ENCODE results near the gene MRC1. TPM values are rescaled to one million over a fixed set of nuclear protein-coding genes. Genes with fewer than 3 reads are reported as not detected.

Gene MRC1
- total and polyA plus RNA-seq, 10 of the 15 experiments (the other 5 are each of a cell fraction or from before 2014, with no cell fraction given): 0.01 to 0.21 (median 0.03) TPM; not detected in 5

DNA sequence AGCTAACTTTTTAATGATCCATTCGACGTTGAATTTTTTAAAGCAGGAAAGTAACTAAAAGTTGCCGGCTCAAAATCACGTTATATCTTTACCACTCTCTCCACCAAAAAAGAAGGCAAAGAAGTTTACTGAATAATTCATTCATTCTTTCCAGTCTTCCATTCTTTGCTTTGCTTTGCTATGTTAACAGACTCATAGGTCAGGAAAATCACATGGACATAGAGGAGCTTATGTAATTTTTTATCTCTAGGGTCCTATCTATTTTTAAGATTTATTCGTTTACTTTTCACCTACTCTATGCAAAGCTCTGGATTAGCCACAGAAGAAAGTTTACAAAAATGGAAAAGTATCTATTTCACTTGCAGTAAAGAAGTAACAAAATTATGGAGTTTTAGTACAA, 52.6 kb downstream of the MRC1 start:
- no peak for TF ChIP-seq WRNIP1 (IDR thresholded peaks at IDR 0.05; ENCODE audit: borderline replicate concordance, low read depth, low read length)
- no peak for TF ChIP-seq RAD51 (IDR thresholded peaks at IDR 0.05)
- no peak for TF ChIP-seq HCFC1 (IDR thresholded peaks at IDR 0.05; ENCODE audit: low read length)
- TF ChIP-seq, protein P1, sequence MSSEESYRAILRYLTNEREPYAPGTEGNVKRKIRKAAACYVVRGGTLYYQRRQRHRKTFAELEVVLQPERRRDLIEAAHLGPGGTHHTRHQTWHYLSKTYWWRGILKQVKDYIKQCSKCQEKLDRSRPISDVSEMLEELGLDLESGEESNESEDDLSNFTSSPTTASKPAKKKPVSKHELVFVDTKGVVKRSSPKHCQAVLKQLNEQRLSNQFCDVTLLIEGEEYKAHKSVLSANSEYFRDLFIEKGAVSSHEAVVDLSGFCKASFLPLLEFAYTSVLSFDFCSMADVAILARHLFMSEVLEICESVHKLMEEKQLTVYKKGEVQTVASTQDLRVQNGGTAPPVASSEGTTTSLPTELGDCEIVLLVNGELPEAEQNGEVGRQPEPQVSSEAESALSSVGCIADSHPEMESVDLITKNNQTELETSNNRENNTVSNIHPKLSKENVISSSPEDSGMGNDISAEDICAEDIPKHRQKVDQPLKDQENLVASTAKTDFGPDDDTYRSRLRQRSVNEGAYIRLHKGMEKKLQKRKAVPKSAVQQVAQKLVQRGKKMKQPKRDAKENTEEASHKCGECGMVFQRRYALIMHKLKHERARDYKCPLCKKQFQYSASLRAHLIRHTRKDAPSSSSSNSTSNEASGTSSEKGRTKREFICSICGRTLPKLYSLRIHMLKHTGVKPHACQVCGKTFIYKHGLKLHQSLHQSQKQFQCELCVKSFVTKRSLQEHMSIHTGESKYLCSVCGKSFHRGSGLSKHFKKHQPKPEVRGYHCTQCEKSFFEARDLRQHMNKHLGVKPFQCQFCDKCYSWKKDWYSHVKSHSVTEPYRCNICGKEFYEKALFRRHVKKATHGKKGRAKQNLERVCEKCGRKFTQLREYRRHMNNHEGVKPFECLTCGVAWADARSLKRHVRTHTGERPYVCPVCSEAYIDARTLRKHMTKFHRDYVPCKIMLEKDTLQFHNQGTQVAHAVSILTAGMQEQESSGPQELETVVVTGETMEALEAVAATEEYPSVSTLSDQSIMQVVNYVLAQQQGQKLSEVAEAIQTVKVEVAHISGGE (CRISPR knock-in tag; IDR thresholded peaks at IDR 0.05): no peak
- TF ChIP-seq TCF7 (IDR thresholded peaks at IDR 0.05; ENCODE audit: borderline replicate concordance): no peak
- no peak for TF ChIP-seq JUNB (IDR thresholded peaks at IDR 0.05)
- TF ChIP-seq PAX5 (IDR thresholded peaks at IDR 0.05; ENCODE audit: borderline replicate concordance, low read depth, low read length): no peak
- no peak for TF ChIP-seq RELA (IDR thresholded peaks at IDR 0.05; ENCODE audit: borderline replicate concordance, partially characterized antibody)
- TF ChIP-seq CHD4 (IDR thresholded peaks at IDR 0.05): no peak
- no peak for TF ChIP-seq MEF2A (IDR thresholded peaks at IDR 0.05; ENCODE audit: insufficient read depth, low read depth, low read length)
- no peak for TF ChIP-seq JUND (IDR thresholded peaks at IDR 0.05; ENCODE audit: low read depth, low read length)
- TF ChIP-seq DPF2 (IDR thresholded peaks at IDR 0.05): no peak
- TF ChIP-seq NR2C1 (IDR thresholded peaks at IDR 0.05): no peak
- TF ChIP-seq CBX5 (IDR thresholded peaks at IDR 0.05; ENCODE audit: low read depth): no peak
- TF ChIP-seq GABPA (IDR thresholded peaks at IDR 0.05; ENCODE audit: low read depth): no peak
- TF ChIP-seq, protein P2, sequence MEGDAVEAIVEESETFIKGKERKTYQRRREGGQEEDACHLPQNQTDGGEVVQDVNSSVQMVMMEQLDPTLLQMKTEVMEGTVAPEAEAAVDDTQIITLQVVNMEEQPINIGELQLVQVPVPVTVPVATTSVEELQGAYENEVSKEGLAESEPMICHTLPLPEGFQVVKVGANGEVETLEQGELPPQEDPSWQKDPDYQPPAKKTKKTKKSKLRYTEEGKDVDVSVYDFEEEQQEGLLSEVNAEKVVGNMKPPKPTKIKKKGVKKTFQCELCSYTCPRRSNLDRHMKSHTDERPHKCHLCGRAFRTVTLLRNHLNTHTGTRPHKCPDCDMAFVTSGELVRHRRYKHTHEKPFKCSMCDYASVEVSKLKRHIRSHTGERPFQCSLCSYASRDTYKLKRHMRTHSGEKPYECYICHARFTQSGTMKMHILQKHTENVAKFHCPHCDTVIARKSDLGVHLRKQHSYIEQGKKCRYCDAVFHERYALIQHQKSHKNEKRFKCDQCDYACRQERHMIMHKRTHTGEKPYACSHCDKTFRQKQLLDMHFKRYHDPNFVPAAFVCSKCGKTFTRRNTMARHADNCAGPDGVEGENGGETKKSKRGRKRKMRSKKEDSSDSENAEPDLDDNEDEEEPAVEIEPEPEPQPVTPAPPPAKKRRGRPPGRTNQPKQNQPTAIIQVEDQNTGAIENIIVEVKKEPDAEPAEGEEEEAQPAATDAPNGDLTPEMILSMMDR (IDR thresholded peaks at IDR 0.05 in 2 of 3, conservative IDR thresholded peaks at IDR 0.05 in 1 of 3; ENCODE audit: control insufficient read depth in 2 of 3, extremely low read depth in 1 of 3, insufficient read depth in 1 of 3, low read depth in 3 of 3, low read length in 3 of 3): no peak
- TF ChIP-seq, protein P3, sequence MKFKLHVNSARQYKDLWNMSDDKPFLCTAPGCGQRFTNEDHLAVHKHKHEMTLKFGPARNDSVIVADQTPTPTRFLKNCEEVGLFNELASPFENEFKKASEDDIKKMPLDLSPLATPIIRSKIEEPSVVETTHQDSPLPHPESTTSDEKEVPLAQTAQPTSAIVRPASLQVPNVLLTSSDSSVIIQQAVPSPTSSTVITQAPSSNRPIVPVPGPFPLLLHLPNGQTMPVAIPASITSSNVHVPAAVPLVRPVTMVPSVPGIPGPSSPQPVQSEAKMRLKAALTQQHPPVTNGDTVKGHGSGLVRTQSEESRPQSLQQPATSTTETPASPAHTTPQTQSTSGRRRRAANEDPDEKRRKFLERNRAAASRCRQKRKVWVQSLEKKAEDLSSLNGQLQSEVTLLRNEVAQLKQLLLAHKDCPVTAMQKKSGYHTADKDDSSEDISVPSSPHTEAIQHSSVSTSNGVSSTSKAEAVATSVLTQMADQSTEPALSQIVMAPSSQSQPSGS (IDR thresholded peaks at IDR 0.05; ENCODE audit: low read length): no peak
- Histone ChIP-seq H3K4me3 (no peak overlapping the region), H3K79me2 (ENCODE audit: control insufficient read depth, insufficient read depth, low read length) (no peaks in the 10 kb centered on the region), H2AFZ (ENCODE audit: control insufficient read depth, low read depth, low read length) (no peak overlapping the region), H3K4me2 (ENCODE audit: control insufficient read depth, insufficient read depth) (no peak overlapping the region), H3K9ac (ENCODE audit: control insufficient read depth, insufficient read depth, low read length) (no peak overlapping the region), H3K36me3 (ENCODE audit: control insufficient read depth in 2 of 2, insufficient read depth in 2 of 2, low read length in 1 of 2) (no peaks in the 10 kb centered on the region), H3K27ac (ENCODE audit: control insufficient read depth, insufficient read depth) (no peak overlapping the region), H4K20me1 (ENCODE audit: control insufficient read depth, insufficient read depth) (no peaks in the 10 kb centered on the region), H3K27me3 (replicated peaks in 1 of 2; ENCODE audit: control insufficient read depth in 2 of 2, insufficient read depth in 2 of 2, low read length in 1 of 2) (no peaks in the 10 kb centered on the region), H3K9me3 (replicated peaks; ENCODE audit: control insufficient read depth, insufficient read depth, low read length) (no peaks in the 10 kb centered on the region; the same call in 2 of the 3 replicates), H3K4me1 (ENCODE audit: control insufficient read depth, insufficient read depth, low read length) (no peaks in the 10 kb centered on the region; the same call in 1 of the 2 replicates)
- RAD21 ChIA-PET (ENCODE audit: unreplicated experiment): no interaction called here
- DNase-seq (ENCODE audit: low read depth, low spot score) (no peak), ATAC-seq (no peak), FAIRE-seq (no peak)
- CTCF ChIA-PET: no interaction called here
- intact Hi-C loops (cut with micrococcal nuclease; ENCODE audit: unreplicated experiment): no loop called here
- WGBS (ENCODE audit: insufficient coverage, insufficient replicate concordance, low lambda C conversion rate, missing lambda C conversion rate): 61% methylated on average over 5 of the region's 5 CpGs
- SMC1A ChIA-PET (ENCODE audit: uncharacterized antibody, unreplicated experiment): no interaction called here
- no TSS peak for BruUV-seq (replicated peaks)
- in situ Hi-C loops (cut with MboI): no loop called here
- POLR2A ChIA-PET: no interaction called here

Data from GM12878 (cell line).